HG03196 (cell line): Measurements from ENCODE around the gene SGK1.

Source experiments
- ATAC-seq: cut with Tn5 transposase; IDR thresholded peaks from one replicate; pipeline ENCODE4 v1.9.1; 2021; ENCODE audit not compliant: unreplicated experiment

The SGK1 gene

GRCh38 chr6:134138226-134138975 is 179.5 kb downstream of the SGK1 start:
- no peak for ATAC-seq

- no peak for ATAC-seq
Observed at GRCh38 chr6:134134654-134135053, 183.3 kb downstream of the SGK1 start.

DNA sequence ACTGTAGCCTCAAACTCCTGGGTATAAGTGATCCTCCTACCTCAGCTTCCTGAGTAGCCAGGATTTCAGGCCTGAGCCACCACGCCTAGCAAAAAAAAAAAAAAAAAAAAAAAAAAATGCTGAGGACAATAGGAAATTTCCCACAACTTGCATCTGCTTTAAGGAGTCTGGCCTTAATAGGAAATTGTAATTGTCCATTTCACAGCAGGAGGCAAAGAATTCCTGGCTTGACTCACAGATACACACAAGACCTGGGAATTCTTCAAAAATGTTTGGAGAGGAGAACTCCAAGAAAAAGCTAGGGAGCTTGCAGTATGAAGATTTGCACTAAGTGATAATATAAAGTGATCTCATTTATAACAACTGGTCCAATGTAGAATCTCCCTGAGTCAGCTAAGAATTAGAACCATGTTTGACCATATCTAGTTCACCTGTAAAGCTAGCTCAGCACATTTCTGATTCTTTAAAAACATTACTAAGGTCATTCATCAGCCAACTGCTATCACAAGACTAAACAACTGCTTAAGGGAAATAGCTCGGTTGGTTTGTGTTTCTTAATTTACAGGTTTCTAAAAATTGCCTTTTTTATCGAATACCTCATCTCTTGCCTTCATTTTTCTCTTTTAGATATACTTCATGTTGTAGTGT is 185.3 kb downstream of the SGK1 start:
- ATAC-seq: no peak

- ATAC-seq: no peak
Observed at GRCh38 chr6:134131530-134132139, 186.3 kb downstream of the SGK1 start.

GRCh38 chr6:134128146-134128545 is 189.8 kb downstream of the SGK1 start:
- ATAC-seq: no peak

DNA sequence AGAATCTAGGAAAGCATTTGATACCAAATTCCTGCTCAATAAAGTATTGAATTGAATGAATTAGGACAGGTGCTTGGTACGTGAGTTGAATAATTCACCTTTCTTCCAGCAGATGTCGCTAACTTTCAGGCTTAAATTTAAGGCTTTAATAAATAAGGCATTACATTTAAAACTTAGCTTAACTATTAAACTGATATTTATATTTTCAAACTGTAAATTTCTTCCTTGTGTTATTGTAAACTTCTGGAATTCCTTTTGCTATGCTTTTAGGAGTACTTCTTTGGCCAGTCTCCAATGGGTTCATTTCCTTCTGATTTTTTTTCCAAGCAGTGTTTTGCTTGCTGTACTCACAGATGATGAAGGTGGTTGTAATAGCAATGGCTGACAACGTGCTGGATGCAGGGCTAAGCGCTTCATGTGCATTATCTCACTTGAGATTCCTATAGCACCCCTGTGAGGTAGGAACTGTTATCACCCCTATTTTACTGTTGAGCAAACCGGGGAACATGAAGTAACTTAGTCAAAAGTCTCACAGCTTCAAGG is 194.2 kb downstream of the SGK1 start:
- no peak for ATAC-seq

GRCh38 chr6:134122775-134123174 is 195.1 kb downstream of the SGK1 start:
- ATAC-seq: no peak

DNA sequence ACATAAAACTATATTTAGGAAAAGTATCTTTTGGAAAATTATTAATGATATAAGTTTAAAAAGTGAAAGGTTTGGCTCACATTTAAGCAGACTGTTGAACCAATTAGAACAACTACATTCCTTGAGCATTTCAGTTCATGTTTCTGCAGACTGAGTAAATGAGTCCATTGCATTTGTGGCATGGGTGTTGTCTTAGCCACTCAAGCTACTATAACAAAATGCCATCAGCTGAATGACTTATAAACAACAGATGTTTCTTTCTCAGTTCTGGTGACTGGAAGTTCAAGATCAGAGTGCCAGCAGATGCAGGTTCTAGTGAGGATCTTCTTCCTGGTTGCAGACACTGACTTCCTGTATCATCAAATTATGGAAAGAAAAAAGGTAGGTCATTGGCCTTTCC is 198.4 kb downstream of the SGK1 start:
- ATAC-seq: no peak
